ENCODE data around the gene FLNB. TPM values are rescaled to one million over a fixed set of nuclear protein-coding genes. Genes with fewer than 3 reads are reported as not detected.

FLNB gene
- total RNA-seq, 1 experiment from 2014 or later = 580 TPM

DNA sequence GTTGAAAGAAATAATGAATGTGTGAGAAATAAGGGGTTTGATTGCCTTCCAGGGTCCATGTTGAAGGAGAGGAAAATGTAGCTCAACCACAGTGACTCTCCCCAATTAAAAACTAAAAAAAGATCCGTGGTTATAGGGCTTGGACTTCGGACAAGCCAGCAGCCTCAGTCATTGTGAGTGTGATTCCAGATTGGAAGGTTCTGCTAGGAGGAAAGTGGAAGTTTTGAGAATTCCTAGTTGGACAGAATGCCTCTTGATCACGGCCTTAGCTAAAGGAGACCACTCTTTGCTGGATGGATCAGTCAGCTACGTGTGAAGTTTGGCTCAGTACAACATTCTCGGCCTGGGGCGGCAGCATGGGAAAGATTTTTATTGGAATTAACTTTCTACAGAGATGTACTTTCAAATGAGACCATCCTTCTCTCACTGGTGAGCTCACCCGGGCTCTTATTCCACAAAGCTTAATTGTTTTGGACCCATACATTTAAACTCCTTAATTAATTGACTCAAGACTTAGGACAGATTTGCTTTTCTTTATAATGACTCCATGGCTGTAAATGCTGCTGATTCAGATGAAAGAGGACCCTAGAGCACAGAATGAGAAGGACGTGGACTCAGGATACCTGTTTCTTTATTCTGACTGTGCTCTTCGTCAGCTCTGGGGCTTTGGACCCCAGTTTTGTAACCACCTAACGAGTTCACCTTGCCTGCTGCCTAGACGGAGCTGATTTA lies 27.5 kb downstream of the FLNB start:
- H3K36me3 Mint-ChIP-seq (ENCODE audit: insufficient read depth, unreplicated experiment) = peaks cover 18% of the 10 kb centered on the region
- CTCF ChIA-PET = interaction anchor here (0.6 to 1.2 kb wide), 7 partner anchors 10 to 353 kb away, joined by 3 to 4 read pairs (median 3); no protein-coding TSS in a partner anchor

DNA sequence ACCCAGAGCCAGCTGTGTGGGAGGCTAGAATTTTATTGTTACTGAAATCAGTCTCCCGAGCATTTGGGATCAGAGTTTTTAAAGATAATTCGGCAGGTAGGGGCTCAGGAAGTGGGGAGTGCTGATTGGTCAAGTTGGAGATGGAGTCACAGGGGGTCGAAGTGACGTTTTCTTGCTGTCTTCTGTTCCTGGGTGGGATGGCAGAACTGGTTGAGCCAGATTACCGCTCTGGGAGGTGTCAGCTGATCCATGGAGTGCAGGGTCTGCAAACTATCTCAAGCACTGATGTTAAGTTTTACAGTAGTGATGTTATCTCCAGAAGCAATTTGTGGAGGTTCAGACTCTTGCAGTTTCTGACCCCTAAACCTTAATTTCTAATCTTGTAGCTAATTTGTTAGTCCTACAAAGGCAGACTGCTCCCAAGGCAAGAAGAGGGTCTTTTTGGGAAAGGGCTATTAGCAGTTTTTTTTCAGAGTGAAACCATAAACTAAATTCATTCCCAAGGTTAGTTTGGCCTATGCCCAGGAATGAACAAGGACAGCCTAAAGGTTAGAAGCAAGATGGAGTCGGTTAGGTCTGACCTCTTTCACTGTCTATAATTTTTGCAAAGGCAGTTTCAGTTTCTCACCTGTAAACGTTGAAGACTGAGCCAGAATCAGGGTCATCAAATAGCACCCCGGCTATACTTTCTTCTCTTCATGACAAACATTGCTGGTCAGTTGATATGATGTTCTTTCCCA lies 28.2 kb downstream of the FLNB start:
- H3K36me3 Mint-ChIP-seq (ENCODE audit: insufficient read depth, unreplicated experiment) = peaks cover 18% of the 10 kb centered on the region
- TF ChIP-seq, protein P1, sequence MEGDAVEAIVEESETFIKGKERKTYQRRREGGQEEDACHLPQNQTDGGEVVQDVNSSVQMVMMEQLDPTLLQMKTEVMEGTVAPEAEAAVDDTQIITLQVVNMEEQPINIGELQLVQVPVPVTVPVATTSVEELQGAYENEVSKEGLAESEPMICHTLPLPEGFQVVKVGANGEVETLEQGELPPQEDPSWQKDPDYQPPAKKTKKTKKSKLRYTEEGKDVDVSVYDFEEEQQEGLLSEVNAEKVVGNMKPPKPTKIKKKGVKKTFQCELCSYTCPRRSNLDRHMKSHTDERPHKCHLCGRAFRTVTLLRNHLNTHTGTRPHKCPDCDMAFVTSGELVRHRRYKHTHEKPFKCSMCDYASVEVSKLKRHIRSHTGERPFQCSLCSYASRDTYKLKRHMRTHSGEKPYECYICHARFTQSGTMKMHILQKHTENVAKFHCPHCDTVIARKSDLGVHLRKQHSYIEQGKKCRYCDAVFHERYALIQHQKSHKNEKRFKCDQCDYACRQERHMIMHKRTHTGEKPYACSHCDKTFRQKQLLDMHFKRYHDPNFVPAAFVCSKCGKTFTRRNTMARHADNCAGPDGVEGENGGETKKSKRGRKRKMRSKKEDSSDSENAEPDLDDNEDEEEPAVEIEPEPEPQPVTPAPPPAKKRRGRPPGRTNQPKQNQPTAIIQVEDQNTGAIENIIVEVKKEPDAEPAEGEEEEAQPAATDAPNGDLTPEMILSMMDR (IDR thresholded peaks at IDR 0.05; ENCODE audit: unreplicated experiment) = no peak
- peaks cover 53% of the 10 kb centered on the region for H3K4me1 Mint-ChIP-seq (ENCODE audit: insufficient read depth, unreplicated experiment)
- peak overlapping the region; percentile 52 for H3K27ac Mint-ChIP-seq (ENCODE audit: low read depth, unreplicated experiment)
- intact Hi-C loops (cut with micrococcal nuclease) = no loop called here
- ChIA-PET POLR2A (interaction anchor here (1.0 to 2.0 kb wide), 2 partner anchors 10 to 13 kb away, joined by 3 to 6 read pairs; no protein-coding TSS in a partner anchor), CTCF (interaction anchor here (0.6 to 1.2 kb wide), 4 partner anchors 17 to 172 kb away, joined by 3 to 4 read pairs (median 3); no protein-coding TSS in a partner anchor)
- DNase-seq (ENCODE audit: unreplicated experiment) = no peak
- no peak overlapping the region for H3K4me3 Mint-ChIP-seq (ENCODE audit: unreplicated experiment)
- no peaks in the 10 kb centered on the region for H3K27me3 Mint-ChIP-seq (ENCODE audit: insufficient read depth, unreplicated experiment)
- no peaks in the 10 kb centered on the region for H3K9me3 Mint-ChIP-seq (ENCODE audit: unreplicated experiment)
- BruUV-seq (replicated peaks) = no TSS peak

More for the DNA sequence above, 27.5 kb downstream of the FLNB start:
- no peak for DNase-seq (ENCODE audit: unreplicated experiment)
- intact Hi-C loops (cut with micrococcal nuclease) = no loop called here
- no TSS peak for BruUV-seq (replicated peaks)
- TF ChIP-seq, protein P1 (IDR thresholded peaks at IDR 0.05; ENCODE audit: unreplicated experiment) = no peak
- Mint-ChIP-seq H3K27ac (ENCODE audit: low read depth, unreplicated experiment) (peak overlapping the region; percentile 52), H3K27me3 (ENCODE audit: insufficient read depth, unreplicated experiment) (no peaks in the 10 kb centered on the region), H3K4me1 (ENCODE audit: insufficient read depth, unreplicated experiment) (peaks cover 47% of the 10 kb centered on the region), H3K4me3 (ENCODE audit: unreplicated experiment) (no peak overlapping the region), H3K9me3 (ENCODE audit: unreplicated experiment) (no peaks in the 10 kb centered on the region)
- POLR2A ChIA-PET = interaction anchor here (0.9 to 2.0 kb wide), 3 partner anchors 9 to 14 kb away, joined by 3 to 6 read pairs (median 3); no protein-coding TSS in a partner anchor

DNA sequence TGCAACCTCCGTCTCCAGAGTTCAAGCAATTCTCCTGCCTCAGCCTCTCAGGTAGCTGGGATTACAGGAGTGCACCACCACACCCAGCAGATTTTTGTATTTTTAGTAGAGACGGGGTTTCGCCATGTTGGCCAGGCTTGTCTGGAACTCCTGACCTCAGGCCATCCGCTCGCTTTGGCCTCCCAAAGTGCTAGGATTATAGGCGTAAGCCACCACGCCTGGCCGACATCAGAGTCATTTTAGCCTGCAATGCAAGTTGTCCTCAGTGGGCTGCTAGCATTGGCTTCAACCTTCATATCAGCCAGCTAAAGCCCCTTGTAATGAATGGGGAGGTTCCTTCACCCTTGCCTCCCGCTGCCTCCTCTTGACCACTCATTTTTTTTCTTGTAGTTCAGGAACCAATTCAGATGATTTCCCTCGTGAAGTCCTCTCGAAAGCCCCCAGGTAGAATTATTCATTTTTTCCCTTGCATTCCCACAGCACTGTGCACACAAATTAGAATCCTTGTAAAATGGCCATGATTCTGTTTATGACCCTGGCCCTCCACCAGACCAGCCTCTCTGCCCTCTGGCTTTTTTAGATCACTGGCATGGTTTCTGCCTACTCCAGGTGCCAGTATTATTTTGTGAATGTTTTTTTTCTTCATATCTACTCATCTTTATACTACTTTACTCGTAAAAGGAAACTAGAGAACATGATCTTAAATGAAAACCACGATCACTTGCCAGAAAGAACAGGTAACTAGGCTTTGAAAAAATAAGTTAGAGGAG lies 29.1 kb downstream of the FLNB start:
- peaks cover 18% of the 10 kb centered on the region for H3K36me3 Mint-ChIP-seq (ENCODE audit: insufficient read depth, unreplicated experiment)
- intact Hi-C loops (cut with micrococcal nuclease) = no loop called here
- POLR2A ChIA-PET = interaction anchor here (1.5 to 6.0 kb wide), 3 partner anchors 10 to 15 kb away, joined by 6 to 57 read pairs (median 6); no protein-coding TSS in a partner anchor

More for the DNA sequence above, 29.1 kb downstream of the FLNB start:
- Mint-ChIP-seq H3K9me3 (ENCODE audit: unreplicated experiment) (no peaks in the 10 kb centered on the region), H3K27ac (ENCODE audit: low read depth, unreplicated experiment) (peak overlapping the region; percentile 79), H3K27me3 (ENCODE audit: insufficient read depth, unreplicated experiment) (no peaks in the 10 kb centered on the region), H3K4me3 (ENCODE audit: unreplicated experiment) (no peak overlapping the region), H3K4me1 (ENCODE audit: insufficient read depth, unreplicated experiment) (peaks cover 54% of the 10 kb centered on the region)
- no peak for DNase-seq (ENCODE audit: unreplicated experiment)
- CTCF ChIA-PET = interaction anchor here (1.4 kb wide), 1 partner anchor 18 kb away, joined by 4 read pairs; no protein-coding TSS in a partner anchor
- BruUV-seq (replicated peaks) = no TSS peak
- TF ChIP-seq, protein P1 (IDR thresholded peaks at IDR 0.05; ENCODE audit: unreplicated experiment) = no peak
